DMS114 treated with DMSO at 0.1 percent for 48 hours (cell line): ENCODE data around the gene OSBPL10.
"Not testable (repeated sequence)": the region's sequence is repeated elsewhere in the genome, so short reads cannot be mapped to it uniquely, and the experiment has no call there.

Source experiments
- DNase-seq: peaks from one replicate; lab custom pipeline; 2025; ENCODE audit not compliant: unreplicated experiment; lab: John Stamatoyannopoulos, UW

OSBPL10 gene

GRCh38 chr3:31981206-31982181 lies at the start of gene OSBPL10, which contains the start of gene ZNF860:
OSBPL10 (minus strand) TSS chr3:31981262; CDS start chr3:31981179, 83 bp downstream.
ZNF860 (plus strand) TSS chr3:31981750; CDS start chr3:31989080, 7,330 bp downstream.
- DNase-seq = no peak

- no peak for DNase-seq
Measured at GRCh38 chr3:32026593-32026992, 45.5 kb upstream of the OSBPL10 start.

- DNase-seq = no peak
Measured at GRCh38 chr3:32022947-32023346, 41.9 kb upstream of the OSBPL10 start.

GRCh38 chr3:32021748-32022147 lies 40.7 kb upstream of the OSBPL10 start:
- no peak for DNase-seq

GRCh38 chr3:32021155-32021554 lies 40.1 kb upstream of the OSBPL10 start:
- no peak for DNase-seq

- peak; percentile 56 for DNase-seq
Measured at GRCh38 chr3:32018757-32019564, 37.9 kb upstream of the OSBPL10 start.

GRCh38 chr3:32017286-32017685 lies 36.2 kb upstream of the OSBPL10 start:
- DNase-seq = no peak

GRCh38 chr3:32015638-32016037 lies 34.6 kb upstream of the OSBPL10 start:
- not testable (repeated sequence) for DNase-seq

GRCh38 chr3:32010699-32011098 lies 29.6 kb upstream of the OSBPL10 start:
- not testable (repeated sequence) for DNase-seq

GRCh38 chr3:32009957-32010356 lies 28.9 kb upstream of the OSBPL10 start:
- no peak for DNase-seq

- no peak for DNase-seq
Measured at GRCh38 chr3:32009101-32009500, 28.0 kb upstream of the OSBPL10 start.

GRCh38 chr3:32004113-32004765 lies 23.2 kb upstream of the OSBPL10 start:
- DNase-seq = no peak

GRCh38 chr3:32003380-32003779 lies 22.3 kb upstream of the OSBPL10 start:
- DNase-seq = no peak

GRCh38 chr3:32002561-32003368 lies 21.7 kb upstream of the OSBPL10 start:
- no peak for DNase-seq

- no peak for DNase-seq
Measured at GRCh38 chr3:32000877-32001276, 19.8 kb upstream of the OSBPL10 start.

GRCh38 chr3:31999907-32000439 lies 18.9 kb upstream of the OSBPL10 start:
- no peak for DNase-seq

- DNase-seq = no peak
Measured at GRCh38 chr3:31997500-31997899, 16.4 kb upstream of the OSBPL10 start.

GRCh38 chr3:31996195-31996594 lies 15.1 kb upstream of the OSBPL10 start:
- DNase-seq = no peak

- DNase-seq = not testable (repeated sequence)
Measured at GRCh38 chr3:31995026-31995425, 14.0 kb upstream of the OSBPL10 start.

- no peak for DNase-seq
Measured at GRCh38 chr3:31993843-31994242, 12.8 kb upstream of the OSBPL10 start.
